Neural cell (in vitro differentiated cells): ENCODE measurements around the gene SNCAIP.

Source experiments
- EP300 ChIP-seq: fragments of 450-650 bp; conservative IDR thresholded peaks from 2 replicates; pipeline ENCODE4 v1.6.1; 2014; ENCODE audit warnings: antibody characterized with exemption, mild to moderate bottlenecking, moderate library complexity; ENCODE audit not compliant: poor library complexity, severe bottlenecking
- EZH2 ChIP-seq: fragments of 200-600, 300-800 bp; shearing (Covaris generic), sonication (generic); IDR thresholded peaks from 2 replicates; pipeline ENCODE4 v1.6.1; 2014; ENCODE audit warnings: antibody characterized with exemption, low read length, borderline replicate concordance, mild to moderate bottlenecking; ENCODE audit not compliant: insufficient read depth, poor library complexity, severe bottlenecking
- MXI1 ChIP-seq: fragments of 450-650 bp; conservative IDR thresholded peaks from 2 replicates; pipeline ENCODE4 v1.6.1; 2014; ENCODE audit warnings: antibody characterized with exemption, mild to moderate bottlenecking; ENCODE audit not compliant: poor library complexity, severe bottlenecking
- POLR2AphosphoS5 ChIP-seq: IDR thresholded peaks from 2 replicates; pipeline ENCODE4 v1.6.1; 2012
- RAD21 ChIP-seq: fragments of 450-650 bp; conservative IDR thresholded peaks from 2 replicates; pipeline ENCODE4 v1.6.1; 2014; ENCODE audit warnings: antibody characterized with exemption, mild to moderate bottlenecking, moderate library complexity
- REST ChIP-seq: IDR thresholded peaks from 2 replicates; pipeline ENCODE4 v1.6.1; 2012; ENCODE audit warnings: borderline replicate concordance
- SMC3 ChIP-seq: fragments of 450-650 bp; conservative IDR thresholded peaks from 2 replicates; pipeline ENCODE4 v1.6.1; 2014; ENCODE audit warnings: antibody characterized with exemption, mild to moderate bottlenecking, moderate library complexity; ENCODE audit not compliant: poor library complexity
- TAF1 ChIP-seq: IDR thresholded peaks from 2 replicates; pipeline ENCODE4 v1.6.1; 2012; ENCODE audit warnings: low read depth
- TF ChIP-seq, protein P1 (sequence below): fragments of 450-650 bp; IDR thresholded peaks from 2 replicates; pipeline ENCODE4 v1.5.1; 2014; ENCODE audit warnings: antibody characterized with exemption, mild to moderate bottlenecking, moderate library complexity; ENCODE audit not compliant: poor library complexity, severe bottlenecking

DNA sequence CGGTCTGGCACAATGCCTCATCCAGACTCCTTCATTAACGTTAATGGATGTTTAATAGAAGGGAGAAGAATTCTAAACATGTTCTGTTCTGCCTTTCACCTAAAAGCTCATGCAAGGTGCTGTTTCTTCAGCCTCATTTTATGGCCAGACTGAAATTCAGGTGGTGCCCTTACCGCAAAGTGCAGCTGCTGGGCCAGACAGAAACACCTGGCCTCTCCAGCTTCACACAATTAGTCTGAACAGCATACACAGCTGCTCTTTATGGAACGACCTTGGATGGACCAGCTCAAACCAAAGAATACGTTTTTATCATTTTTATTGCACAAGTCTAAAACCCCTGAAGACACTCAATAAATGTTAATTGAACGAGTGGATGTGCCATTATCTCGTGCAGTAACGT is 4.6 kb downstream of the SNCAIP start:
- TF ChIP-seq, protein P1, sequence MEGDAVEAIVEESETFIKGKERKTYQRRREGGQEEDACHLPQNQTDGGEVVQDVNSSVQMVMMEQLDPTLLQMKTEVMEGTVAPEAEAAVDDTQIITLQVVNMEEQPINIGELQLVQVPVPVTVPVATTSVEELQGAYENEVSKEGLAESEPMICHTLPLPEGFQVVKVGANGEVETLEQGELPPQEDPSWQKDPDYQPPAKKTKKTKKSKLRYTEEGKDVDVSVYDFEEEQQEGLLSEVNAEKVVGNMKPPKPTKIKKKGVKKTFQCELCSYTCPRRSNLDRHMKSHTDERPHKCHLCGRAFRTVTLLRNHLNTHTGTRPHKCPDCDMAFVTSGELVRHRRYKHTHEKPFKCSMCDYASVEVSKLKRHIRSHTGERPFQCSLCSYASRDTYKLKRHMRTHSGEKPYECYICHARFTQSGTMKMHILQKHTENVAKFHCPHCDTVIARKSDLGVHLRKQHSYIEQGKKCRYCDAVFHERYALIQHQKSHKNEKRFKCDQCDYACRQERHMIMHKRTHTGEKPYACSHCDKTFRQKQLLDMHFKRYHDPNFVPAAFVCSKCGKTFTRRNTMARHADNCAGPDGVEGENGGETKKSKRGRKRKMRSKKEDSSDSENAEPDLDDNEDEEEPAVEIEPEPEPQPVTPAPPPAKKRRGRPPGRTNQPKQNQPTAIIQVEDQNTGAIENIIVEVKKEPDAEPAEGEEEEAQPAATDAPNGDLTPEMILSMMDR = no peak
- no peak for TF ChIP-seq REST
- no peak for TF ChIP-seq EP300
- no peak for TF ChIP-seq POLR2AphosphoS5
- no peak for TF ChIP-seq EZH2
- TF ChIP-seq TAF1 = no peak
- no peak for TF ChIP-seq RAD21
- TF ChIP-seq MXI1 = no peak
- TF ChIP-seq SMC3 = no peak
